H1 (cell line): ENCODE data around the gene ADIRF. TPM values are rescaled to one million over a fixed set of nuclear protein-coding genes. Genes with fewer than 3 reads are reported as not detected.

ENCODE experiments used
- CTCF ChIA-PET: fragments of 300-600 bp; sonication (Branson Sonifier 250); formaldehyde crosslinking; loops from one replicate; lab custom pipeline; 2021; ENCODE audit not compliant: partially characterized antibody; lab: Charles Lee
- POLR2A ChIA-PET: fragments of 300-600 bp; sonication (Branson Sonifier 250); formaldehyde crosslinking; loops from one replicate; lab custom pipeline; 2021; ENCODE audit warnings: inconsistent platforms; ENCODE audit not compliant: partially characterized antibody; lab: Charles Lee
- DNase-seq, 2 experiments: peaks; one replicate each; pipeline versions ENCODE4 v3.0.0 to v3.0.0-alpha.2; 2010 to 2022; ENCODE audit warnings: low spot score in 2 of 2, low read depth in 1 of 2, mixed read lengths in 1 of 2
- FAIRE-seq: peaks from 2 replicates; lab custom pipeline; 2011; peaks lifted over from hg19 to GRCh38; lab: Jason Lieb, UNC
- H2AFZ ChIP-seq: 2 replicates; pipeline ENCODE4 v1.8.1; 2012; ENCODE audit warnings: low read length, inconsistent platforms
- H2AK5ac ChIP-seq: 2 replicates; pipeline ENCODE4 v1.6.1; 2013; ENCODE audit warnings: low read depth, low read length
- H2BK120ac ChIP-seq: replicated peaks from 2 replicates; pipeline ENCODE3; 2013; ENCODE audit warnings: low read depth, low read length, inconsistent platforms
- H2BK12ac ChIP-seq: 2 replicates; pipeline ENCODE4 v1.6.1; 2013; ENCODE audit warnings: low read depth, low read length
- H2BK15ac ChIP-seq: 2 replicates; pipeline ENCODE4 v1.6.1; 2013; ENCODE audit warnings: low read length
- H2BK20ac ChIP-seq: 2 replicates; pipeline ENCODE4 v1.6.1; 2013; ENCODE audit warnings: low read length
- H2BK5ac ChIP-seq: 2 replicates; pipeline ENCODE4 v1.6.1; 2013; ENCODE audit warnings: low read depth, low read length
- H3K14ac ChIP-seq: 2 replicates; pipeline ENCODE4 v1.6.1; 2013; ENCODE audit warnings: inconsistent platforms; ENCODE audit not compliant: insufficient read length
- H3K18ac ChIP-seq: 2 replicates; pipeline ENCODE4 v1.6.1; 2013; ENCODE audit warnings: low read length; ENCODE audit errors: extremely low read depth
- H3K23ac ChIP-seq: 2 replicates; pipeline ENCODE4 v1.6.1; 2013; ENCODE audit warnings: inconsistent platforms; ENCODE audit not compliant: insufficient read length
- H3K23me2 ChIP-seq: 2 replicates; pipeline ENCODE4 v1.6.1; 2013; ENCODE audit warnings: low read depth, low read length
- H3K27ac ChIP-seq: 2 replicates; pipeline ENCODE4 v1.6.1; 2011; ENCODE audit warnings: low read depth, low read length, inconsistent platforms
- H3K27me3 ChIP-seq, 4 experiments: replicated peaks in 1 of 4; 1 replicate in 1 of 4; 2 replicates in 3 of 4; pipeline versions ENCODE4 v1.6.1 to v1.8.1; 2011 to 2013; ENCODE audit warnings: low read length in 3 of 4, mild to moderate bottlenecking in 3 of 4, inconsistent platforms in 2 of 4, mixed read lengths in 2 of 4, moderate library complexity in 1 of 4; ENCODE audit not compliant: control insufficient read depth in 3 of 4, insufficient read depth in 3 of 4; ENCODE audit errors: extremely low read depth in 1 of 4
- H3K36me3 ChIP-seq, 4 experiments: 2 replicates each; pipeline versions ENCODE4 v1.6.1 to v1.8.1; 2011 to 2013; ENCODE audit warnings: mild to moderate bottlenecking in 4 of 4, low read length in 3 of 4, moderate library complexity in 2 of 4, control low read depth in 1 of 4, inconsistent platforms in 1 of 4; ENCODE audit not compliant: insufficient read depth in 4 of 4, control insufficient read depth in 2 of 4
- H3K4ac ChIP-seq: replicated peaks from 2 replicates; pipeline ENCODE3; 2013; ENCODE audit warnings: low read length, low read depth, mixed read lengths, inconsistent platforms; ENCODE audit not compliant: insufficient read length
- H3K4me1 ChIP-seq, 4 experiments: replicated peaks in 1 of 4; 1 replicate in 1 of 4; 2 replicates in 3 of 4; pipeline versions ENCODE4 v1.6.1 to v1.8.1; 2011 to 2013; ENCODE audit warnings: low read length in 3 of 4, inconsistent platforms in 2 of 4, mixed read lengths in 1 of 4; ENCODE audit not compliant: insufficient read depth in 4 of 4, control insufficient read depth in 3 of 4
- H3K4me2 ChIP-seq, 2 experiments: 2 replicates each; pipeline versions ENCODE4 v1.6.1 to v1.8.1; 2011 to 2013; ENCODE audit warnings: low read depth in 2 of 2, low read length in 2 of 2, control low read depth in 1 of 2, inconsistent platforms in 1 of 2, mild to moderate bottlenecking in 1 of 2; ENCODE audit not compliant: insufficient read depth in 1 of 2
- H3K4me3 ChIP-seq, 4 experiments: fragments of 200-600, 300-600 bp in 1 of 4; sonication (generic), shearing (Covaris generic), sonication (Bioruptor Twin) in 1 of 4; 2 replicates each; pipeline versions ENCODE4 v1.5.1 to v1.8.1; 2011 to 2016; ENCODE audit warnings: low read length in 4 of 4, low read depth in 3 of 4, control low read depth in 2 of 4, inconsistent platforms in 2 of 4, mild to moderate bottlenecking in 2 of 4, mixed read lengths in 1 of 4, moderate library complexity in 1 of 4; ENCODE audit not compliant: insufficient read depth in 2 of 4; ENCODE audit errors: extremely low read depth in 1 of 4
- H3K56ac ChIP-seq: replicated peaks from 2 replicates; pipeline ENCODE3; 2013; ENCODE audit warnings: low read depth, mild to moderate bottlenecking, mixed read lengths, low read length, inconsistent platforms; ENCODE audit not compliant: insufficient read length
- H3K79me1 ChIP-seq: 2 replicates; pipeline ENCODE4 v1.6.1; 2013; ENCODE audit warnings: low read depth, low read length, control low read depth
- H3K79me2 ChIP-seq, 2 experiments: 2 replicates each; pipeline versions ENCODE4 v1.6.1 to v1.8.1; 2012 to 2013; ENCODE audit warnings: low read length in 2 of 2, mild to moderate bottlenecking in 2 of 2, inconsistent platforms in 1 of 2; ENCODE audit not compliant: insufficient read depth in 2 of 2, control insufficient read depth in 1 of 2
- H3K9ac ChIP-seq, 4 experiments: replicated peaks in 1 of 4; 1 replicate in 1 of 4; 2 replicates in 3 of 4; pipeline versions ENCODE4 v1.6.1 to v1.8.1; 2011 to 2013; ENCODE audit warnings: low read depth in 3 of 4, low read length in 3 of 4, control low read depth in 2 of 4, mild to moderate bottlenecking in 2 of 4, moderate library complexity in 2 of 4, inconsistent platforms in 1 of 4; ENCODE audit errors: extremely low read depth in 1 of 4
- H3K9me3 ChIP-seq, 2 experiments: 2 replicates each; pipeline versions ENCODE4 v1.6.1 to v1.8.1; 2012 to 2013; ENCODE audit warnings: mild to moderate bottlenecking in 2 of 2, moderate library complexity in 2 of 2, control low read depth in 1 of 2, inconsistent platforms in 1 of 2, low read depth in 1 of 2, low read length in 1 of 2, mixed read lengths in 1 of 2; ENCODE audit not compliant: insufficient read depth in 2 of 2
- H4K20me1 ChIP-seq, 2 experiments: replicated peaks in 1 of 2; 2 replicates each; pipeline versions ENCODE3 to v1.8.1; 2011 to 2013; ENCODE audit warnings: inconsistent platforms in 2 of 2, low read length in 2 of 2, mild to moderate bottlenecking in 1 of 2; ENCODE audit not compliant: insufficient read depth in 2 of 2, control insufficient read depth in 1 of 2
- H4K5ac ChIP-seq: 2 replicates; pipeline ENCODE4 v1.6.1; 2013; ENCODE audit warnings: low read length, low read depth, mixed read lengths, inconsistent platforms; ENCODE audit not compliant: insufficient read length
- H4K8ac ChIP-seq: 2 replicates; pipeline ENCODE4 v1.8.0; 2013; ENCODE audit warnings: mild to moderate bottlenecking, moderate library complexity, low read length, inconsistent platforms; ENCODE audit not compliant: insufficient read depth; ENCODE audit errors: extremely low read depth
- H4K91ac ChIP-seq: replicated peaks from 2 replicates; pipeline ENCODE3; 2013; ENCODE audit warnings: low read length, mixed read lengths, inconsistent platforms; ENCODE audit not compliant: insufficient read length
- CBX8 ChIP-seq: fragments of 300-800, 300-1000 bp; sonication (generic); IDR thresholded peaks from 2 replicates; pipeline ENCODE4 v1.7.1; 2016; ENCODE audit warnings: low read depth, low read length, borderline replicate concordance
- PHF8 ChIP-seq: fragments of 200-600 bp; sonication (generic); conservative IDR thresholded peaks from 2 replicates; pipeline ENCODE4 v1.7.1; 2012; ENCODE audit warnings: low read depth, mild to moderate bottlenecking, inconsistent platforms, low read length, moderate library complexity
- TBP ChIP-seq: IDR thresholded peaks from 2 replicates; pipeline ENCODE4 v1.6.1; 2011; ENCODE audit warnings: low read depth, low read length, improper control_type of control experiment
- WGBS, 2 experiments: shearing (Covaris generic) in 1 of 2; methylation state at CpG; one replicate each; pipeline versions ENCODE4 v1.1.6 to v1.1.7; 2013 to 2015; ENCODE audit warnings: low lambda C conversion rate in 2 of 2, mixed read lengths in 2 of 2, inconsistent platforms in 1 of 2, low coverage in 1 of 2, missing lambda C conversion rate in 1 of 2; ENCODE audit not compliant: insufficient replicate concordance in 2 of 2, insufficient coverage in 1 of 2, insufficient read length in 1 of 2; ENCODE audit errors: extremely low coverage in 1 of 2, missing lambda C conversion rate in 1 of 2; 5-methylcytosine and 5-hydroxymethylcytosine counted together
- polyA plus RNA-seq, 7 experiments: library from polyadenylated mRNA; depleted of rRNA in 3 of 7; stranded (reverse) in 5 of 7; unstranded in 2 of 7; fragments of >200 nt in 5 of 7; fragments of 200-250 nt in 2 of 7; gene quantifications; 1 replicate in 5 of 7; 2 replicates in 1 of 7; 4 replicates in 1 of 7; pipeline versions ENCODE4 v1.2.1 to v1.2.3, GENCODE V29; 2011 to 2013; ENCODE audit warnings: missing spikeins in 2 of 7, mixed read lengths in 2 of 7
- total RNA-seq: library from RNA; stranded (reverse); fragmentation: NEBNext Ultra II Directional; extraction: Animal tissue kit (Norgen Biotek cat#: 25700); gene quantifications from 2 replicates; pipeline ENCODE4 v1.2.1, GENCODE V29; 2021

The ADIRF gene
- total and polyA plus RNA-seq, 2 of the 8 experiments (the other 6 are each of a cell fraction or from before 2014, with no cell fraction given), result not detected

DNA sequence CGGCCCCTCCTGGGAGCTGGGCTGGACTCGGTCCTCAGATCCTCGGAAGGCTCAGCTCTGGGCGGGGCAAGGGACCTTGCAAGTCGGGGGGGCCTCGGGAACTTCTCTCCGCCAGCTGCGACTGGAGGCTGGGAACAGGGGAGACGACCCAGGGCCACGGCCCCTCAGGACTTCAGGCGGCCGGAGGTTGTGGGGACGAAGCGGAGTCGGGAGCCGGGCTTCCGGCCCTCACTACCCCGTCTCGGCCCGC lies 2.6 kb downstream of the ADIRF start:
- Histone ChIP-seq H3K9me3 (no peaks in the 10 kb centered on the region), H3K23ac (no peak overlapping the region), H3K4me1 (peaks cover 4 to 36% (median 29%) of the 10 kb centered on the region in 4 experiments), H4K91ac (peak overlapping the region; percentile 6), H3K23me2 (peaks cover 12% of the 10 kb centered on the region; the same call in 1 of the 2 replicates), H3K27ac (no peak overlapping the region), H4K20me1 (no peaks in the 10 kb centered on the region), H3K4ac (no peak overlapping the region), H3K18ac (peak overlapping the region; percentile 48), H2AFZ (no peak overlapping the region; the same call in 1 of the 2 replicates), H3K9ac (peak overlapping the region in 2 of 4 experiments; percentile 20 to 33; a peak in 2 of 7 replicates), H3K14ac (no peak overlapping the region), H2BK20ac (no peak overlapping the region), H3K4me3 (peak overlapping the region; percentile 34 to 68 (median 46)), H2BK5ac (no peak overlapping the region), H2AK5ac (no peak overlapping the region), H4K8ac (peak overlapping the region; percentile 83), H3K79me2 (no peaks in the 10 kb centered on the region), H2BK120ac (no peak overlapping the region), H3K36me3 (no peaks in the 10 kb centered on the region), H3K56ac (peak overlapping the region; percentile 33), H3K79me1 (no peaks in the 10 kb centered on the region), H3K27me3 (peaks cover 1 to 20% (median 16%) of the 10 kb centered on the region in 4 experiments), H3K4me2 (peak overlapping the region; percentile 68 to 75), H2BK12ac (no peak overlapping the region), H4K5ac (no peak overlapping the region), H2BK15ac (no peak overlapping the region)
- ChIA-PET CTCF (interaction anchor here (0.8 to 22.5 kb wide), 5 partner anchors 10 to 87 kb away, joined by 3 to 975 read pairs (median 7); partner anchors contain the start of genes MMRN2 and SNCG), POLR2A (interaction anchor here (0.8 to 3.2 kb wide), 11 partner anchors 9 to 122 kb away, joined by 3 to 14 read pairs (median 5); partner anchors contain the start of gene SNCG)
- peak in 1 of 2 experiments; percentile 76 for DNase-seq
- TF ChIP-seq PHF8 (peak; percentile 9; the same call in 1 of the 2 replicates), TBP (0 out of 2 replicates have a peak, but pooled peaks have one; percentile 23), CBX8 (no peak)
- no peak for FAIRE-seq
- WGBS, 2 experiments, result 3% methylated on average over 7 of the region's 20 CpGs; no CpG with 5 or more reads in 1 of the 2 experiments
